GM21528 (cell line): ENCODE data around the gene SLC1A6.
"Not testable (repeated sequence)": the region's sequence is repeated elsewhere in the genome, so short reads cannot be mapped to it uniquely, and the experiment has no call there.

ENCODE experiments used
- ATAC-seq: cut with Tn5 transposase; IDR thresholded peaks from one replicate; pipeline ENCODE4 v1.9.1; 2021; ENCODE audit warnings: mild to moderate bottlenecking, moderate library complexity; ENCODE audit not compliant: unreplicated experiment, low FRiP score

The SLC1A6 gene

DNA sequence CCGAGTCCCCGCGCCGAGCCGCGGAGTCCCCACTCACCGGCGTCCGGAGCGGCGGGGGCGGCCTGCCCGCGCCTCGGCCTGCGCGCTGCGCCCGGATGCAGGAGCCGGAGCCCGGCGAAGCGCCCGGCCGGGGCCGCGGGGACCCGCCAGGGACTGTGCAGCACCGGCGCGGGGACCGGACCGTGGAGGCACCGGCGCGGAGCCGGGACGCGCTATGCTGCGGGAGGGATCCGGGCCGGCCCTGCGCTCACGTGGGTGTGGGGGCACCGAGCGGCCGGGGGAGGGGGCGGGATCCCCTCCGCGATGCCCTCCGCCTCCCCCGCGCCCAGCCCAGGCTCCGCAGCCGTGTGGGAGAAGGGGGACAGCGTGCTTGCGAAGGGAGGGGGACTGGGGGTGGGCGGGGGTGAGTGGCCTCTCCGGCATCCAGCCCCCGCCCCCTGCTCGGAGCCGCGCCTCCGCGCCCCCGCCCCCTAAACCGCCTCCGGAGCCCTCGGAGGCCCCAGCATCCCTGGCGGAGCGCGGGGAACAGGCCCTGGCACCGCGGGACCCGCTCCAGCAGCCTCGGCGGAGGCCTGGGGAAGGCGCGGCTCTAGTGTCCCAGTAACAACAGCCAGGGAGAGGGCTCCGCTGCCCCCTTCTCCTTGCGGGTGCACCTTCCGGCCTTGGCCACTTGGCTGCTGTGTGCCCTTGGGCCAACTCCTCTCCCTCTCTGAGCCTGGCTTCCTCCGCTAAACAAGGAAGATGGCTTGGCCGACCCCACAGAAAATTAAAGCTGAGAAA is at the start of gene SLC1A6:
TSS of gene SLC1A6 (minus strand) at position 389 of the 780 bp plus-strand sequence. CDS start 6,954 bp downstream, outside the sequence.
- ATAC-seq = no peak

DNA sequence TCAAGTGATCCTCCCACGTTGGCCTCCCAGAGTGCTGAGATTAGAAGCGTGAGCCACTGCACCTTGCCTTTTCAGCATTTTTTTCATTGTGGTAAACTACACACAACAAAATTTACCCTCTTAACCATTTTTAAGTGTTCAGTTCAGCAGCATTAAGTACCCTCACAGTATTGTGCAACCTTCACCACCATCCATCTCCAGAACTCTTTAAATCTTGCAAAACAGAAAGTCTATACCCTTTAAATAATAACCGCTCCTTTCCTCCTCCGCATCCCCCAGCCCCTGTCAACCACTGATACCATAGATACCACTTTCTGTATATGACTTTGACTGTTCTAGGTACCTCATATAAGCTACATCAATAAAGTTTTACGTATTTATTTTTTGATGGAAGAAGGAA is 48.8 kb upstream of the SLC1A6 start:
- ATAC-seq = no peak

DNA sequence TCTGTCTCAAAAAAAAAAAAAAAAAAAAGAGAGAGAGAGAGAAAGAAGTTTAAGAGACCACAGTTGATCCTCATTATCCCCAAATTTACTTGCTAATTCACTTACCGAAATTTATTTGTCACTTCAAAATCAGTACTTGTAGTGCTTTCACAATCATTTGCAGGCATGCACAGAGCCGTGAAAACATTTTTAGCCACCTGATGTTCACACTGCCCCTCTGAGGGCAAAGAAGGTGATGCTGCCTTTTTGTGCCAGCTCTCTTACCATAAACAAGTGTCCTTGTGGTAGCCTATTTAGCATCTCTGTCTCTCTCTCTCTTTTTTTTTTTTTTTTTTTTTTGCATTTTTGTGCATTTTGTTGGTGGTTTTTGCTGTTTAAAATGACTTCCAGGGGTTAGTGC is 45.6 kb upstream of the SLC1A6 start:
- no peak for ATAC-seq

DNA sequence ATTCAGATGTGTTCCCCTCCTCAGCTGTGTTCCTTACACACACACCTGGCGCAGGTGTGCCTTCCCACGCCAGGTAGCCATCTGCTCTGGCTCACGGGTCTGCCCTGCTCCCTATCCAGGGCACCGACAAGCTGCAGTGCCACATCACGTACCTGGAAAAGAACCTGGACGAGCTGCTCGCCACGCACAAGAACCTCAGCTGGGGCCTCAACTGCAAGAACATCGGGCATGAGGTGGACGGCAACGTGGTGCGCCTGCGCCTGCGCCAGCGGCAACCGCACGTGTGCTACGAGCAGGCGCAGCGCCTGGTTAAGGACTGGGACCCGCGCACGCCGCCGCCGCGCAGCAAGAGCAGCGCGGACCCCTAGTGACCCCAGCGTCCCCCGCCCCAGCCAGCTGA is 43.1 kb upstream of the SLC1A6 start:
- ATAC-seq = no peak

DNA sequence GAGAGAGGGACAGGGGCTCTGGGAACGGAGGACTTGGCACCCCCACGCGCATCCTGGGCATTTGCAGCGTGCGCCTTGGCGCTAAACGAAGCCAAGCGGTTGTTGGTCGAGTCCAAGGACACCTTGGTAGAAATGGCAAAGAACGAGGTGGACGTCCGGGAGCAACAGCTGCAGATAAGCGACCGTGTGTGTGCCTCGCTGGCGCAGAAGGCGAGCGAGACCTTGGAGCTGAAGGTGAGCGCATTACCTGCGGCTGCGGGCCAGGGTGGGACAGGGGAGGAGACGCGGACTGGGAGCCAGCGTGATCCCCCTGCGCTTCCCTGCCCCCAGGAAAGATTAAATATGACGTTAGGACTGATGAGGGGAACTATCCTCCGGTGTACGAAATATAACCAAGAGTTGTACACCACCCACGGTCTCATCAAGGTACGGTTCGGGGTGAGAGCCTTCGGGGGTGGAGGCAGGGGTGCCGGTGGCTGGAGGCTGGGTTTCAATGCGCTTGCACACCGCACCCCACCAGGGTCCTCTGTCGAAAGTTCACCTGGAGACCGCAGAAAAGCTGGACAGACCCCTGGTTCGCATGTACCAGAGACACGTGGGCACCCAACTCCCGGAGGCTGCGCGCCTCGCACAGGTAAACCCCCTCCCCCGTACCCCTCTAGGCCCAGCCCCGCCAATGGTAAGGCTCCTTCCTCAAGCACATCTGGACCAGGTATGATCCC is 41.8 kb upstream of the SLC1A6 start:
- ATAC-seq = no peak

DNA sequence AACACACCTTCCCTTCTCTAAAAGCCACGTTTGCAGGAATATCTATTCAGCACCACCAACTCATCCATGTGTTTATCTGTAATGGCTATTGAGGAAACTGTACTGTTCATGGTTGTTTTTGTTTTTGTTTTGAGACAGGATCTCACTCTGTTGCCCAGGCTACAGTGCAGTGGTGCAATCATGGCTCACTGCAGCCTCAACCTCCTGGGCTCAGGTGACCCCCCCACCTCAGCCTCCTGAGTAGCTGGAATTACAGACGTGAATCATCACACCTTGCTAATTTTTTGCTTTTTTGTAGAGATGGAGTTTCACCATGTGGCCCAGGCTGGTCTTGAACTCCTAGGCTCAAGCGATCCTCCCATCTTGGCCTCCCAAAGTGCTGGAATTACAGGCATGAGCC is 39.2 kb upstream of the SLC1A6 start:
- ATAC-seq = not testable (repeated sequence)

DNA sequence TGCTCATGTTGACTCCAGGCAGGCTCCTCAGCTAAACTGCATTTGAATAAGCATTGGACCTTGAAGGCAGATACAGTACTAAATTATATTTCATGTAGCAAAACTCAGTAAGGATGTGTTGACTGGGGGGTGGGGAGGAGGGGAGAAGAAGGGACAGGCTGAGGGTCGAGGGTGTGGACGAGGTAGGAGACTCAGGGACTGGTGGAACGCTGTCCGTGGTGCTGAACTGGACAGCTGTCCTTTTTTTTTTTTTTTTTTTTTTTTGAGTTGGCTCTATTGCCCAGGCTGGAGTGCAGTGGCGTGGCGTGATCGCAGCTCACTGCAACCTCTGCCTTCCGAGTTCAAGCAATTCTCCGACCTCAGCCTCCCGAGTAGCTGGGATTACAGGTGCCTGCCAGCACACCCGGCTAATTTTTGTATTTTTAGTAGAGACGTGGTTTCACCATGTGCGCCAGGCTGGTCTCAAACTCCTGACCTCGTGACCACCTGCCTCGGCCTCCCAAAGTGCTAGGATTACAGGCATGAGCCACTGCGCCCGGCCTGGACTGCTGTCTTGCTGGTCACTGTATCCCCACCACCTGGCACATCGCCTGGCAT is 36.4 kb upstream of the SLC1A6 start:
- no peak for ATAC-seq

DNA sequence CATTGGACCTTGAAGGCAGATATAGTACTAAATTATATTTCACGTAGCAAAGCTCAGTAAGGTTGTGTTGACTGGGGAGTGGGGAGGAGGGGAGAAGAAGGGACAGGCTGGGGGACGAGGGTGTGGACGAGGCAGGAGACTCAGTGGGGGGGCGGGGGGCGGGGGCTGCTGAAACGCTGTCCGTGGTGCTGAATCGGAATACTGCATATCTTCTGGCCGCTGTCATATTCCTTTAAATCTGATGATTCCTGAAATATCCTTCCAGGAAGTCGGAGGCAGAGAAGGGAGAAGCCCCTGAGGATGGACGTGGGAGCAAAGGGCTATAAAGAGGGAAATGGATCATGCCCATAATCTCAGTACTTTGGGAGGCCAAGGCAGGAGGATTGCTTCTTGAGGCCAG is 34.9 kb upstream of the SLC1A6 start:
- no peak for ATAC-seq

DNA sequence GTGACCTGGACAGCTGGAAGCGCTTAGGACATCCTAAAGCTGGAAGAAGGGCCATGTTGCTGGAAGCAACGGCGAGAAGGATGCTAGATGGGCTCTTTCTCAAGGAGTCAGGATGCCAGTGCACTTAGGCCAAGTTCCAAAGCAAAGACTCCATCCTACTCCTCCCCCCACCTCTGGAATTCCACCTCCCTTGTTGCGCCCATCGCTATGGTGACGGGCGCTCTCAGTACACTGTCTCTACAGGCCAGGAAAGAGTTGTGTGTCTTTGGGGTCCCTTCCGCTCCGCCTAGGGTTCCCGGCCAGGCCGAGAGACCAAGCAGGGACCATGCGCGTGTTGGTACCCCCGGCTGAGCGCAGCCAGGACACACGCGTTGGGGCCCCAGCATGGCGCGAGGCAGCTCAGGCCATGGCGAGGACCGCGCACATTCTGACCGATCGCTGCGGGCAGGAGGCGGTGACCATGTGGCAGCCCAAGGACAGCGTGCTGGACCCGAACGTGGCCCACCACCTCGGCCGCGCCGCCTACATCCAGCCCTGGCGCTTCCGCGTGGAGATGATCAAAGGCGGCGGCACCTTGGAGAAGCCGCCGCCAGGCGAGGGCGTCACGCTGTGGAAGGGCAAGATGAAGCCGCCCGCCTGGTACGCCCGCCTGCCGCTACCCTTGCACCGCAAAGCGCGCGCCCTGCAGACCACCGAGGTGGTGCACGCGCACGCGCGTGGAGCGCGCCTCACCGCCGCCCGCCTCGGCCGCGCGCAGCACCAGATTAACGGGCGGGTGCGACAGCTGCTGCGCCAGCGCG is 31.0 kb upstream of the SLC1A6 start:
- no peak for ATAC-seq

DNA sequence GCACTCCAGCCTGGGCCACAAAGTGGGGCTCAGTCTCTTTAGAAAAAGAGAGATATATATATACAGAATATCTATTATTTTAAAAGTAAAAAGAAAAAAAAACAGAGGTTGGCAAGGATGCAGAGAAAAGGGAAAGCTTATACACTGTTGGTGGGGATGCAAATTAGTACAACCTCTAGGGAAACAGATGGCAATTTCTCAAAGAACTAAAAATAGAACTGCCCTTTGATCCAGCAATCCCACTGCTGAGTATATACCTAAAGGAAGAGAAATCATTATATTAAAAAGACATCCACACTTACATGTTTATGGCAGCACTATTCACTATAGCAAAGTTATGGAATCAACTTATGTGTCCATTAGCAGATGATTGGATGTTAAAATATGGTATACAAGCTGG is 28.6 kb upstream of the SLC1A6 start:
- no peak for ATAC-seq

DNA sequence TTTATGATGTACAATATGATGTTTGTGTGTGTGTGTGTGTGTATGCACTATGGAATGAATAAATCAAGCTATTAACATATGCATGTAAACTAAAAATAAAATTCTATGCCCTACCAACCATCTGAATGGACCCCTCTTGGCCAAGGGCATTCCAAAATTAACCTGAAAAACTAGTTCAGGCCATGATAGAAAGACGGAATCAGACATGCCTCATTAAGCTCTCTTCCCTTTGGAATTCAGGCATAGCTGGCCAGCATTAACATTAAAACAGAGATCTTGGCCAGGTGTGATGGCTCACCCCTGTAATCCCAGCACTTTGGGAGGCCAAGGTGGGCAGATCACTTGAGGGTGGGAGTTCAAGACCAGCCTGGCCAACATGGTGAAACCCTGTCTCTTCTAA is 18.3 kb upstream of the SLC1A6 start:
- no peak for ATAC-seq

DNA sequence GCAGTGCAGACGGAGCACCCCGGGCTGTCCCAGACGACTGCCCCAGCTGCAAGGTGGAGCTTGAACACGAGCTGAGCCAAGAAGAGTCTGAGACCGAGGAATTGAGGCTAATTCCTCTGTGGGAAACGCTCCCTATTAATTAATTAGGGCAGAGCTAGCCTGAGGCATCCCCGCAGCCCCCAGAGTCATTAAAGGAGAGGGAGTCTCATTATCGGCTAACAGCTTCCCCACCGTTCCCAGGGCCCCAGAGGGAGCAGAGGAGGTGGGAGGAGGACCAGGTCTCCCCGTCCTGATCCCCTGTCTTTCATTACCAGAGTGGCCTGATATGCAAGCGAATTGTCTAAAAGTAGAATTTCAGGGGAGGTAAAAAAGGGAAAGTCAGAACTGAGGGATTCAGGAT is 13.1 kb upstream of the SLC1A6 start:
- ATAC-seq = no peak

DNA sequence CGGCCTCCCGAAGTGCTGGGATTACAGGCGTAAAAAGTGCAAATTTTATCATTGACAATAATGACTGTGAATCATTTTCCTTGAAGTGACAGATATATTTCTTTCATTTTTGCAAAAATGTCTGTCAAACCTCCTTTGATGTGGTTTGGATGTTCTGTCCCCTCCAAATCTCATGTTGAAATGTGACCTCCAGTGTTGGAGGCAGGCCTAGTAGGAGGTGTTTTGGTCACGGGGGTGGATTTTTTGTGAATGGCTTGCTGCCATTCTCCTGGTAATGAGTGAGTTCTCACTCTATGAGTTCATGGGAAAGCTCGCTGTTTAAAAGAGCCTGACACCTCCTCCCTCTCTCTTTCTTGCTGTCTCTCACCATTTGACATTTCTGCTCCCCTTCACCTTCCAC is 5.5 kb upstream of the SLC1A6 start:
- ATAC-seq = no peak

DNA sequence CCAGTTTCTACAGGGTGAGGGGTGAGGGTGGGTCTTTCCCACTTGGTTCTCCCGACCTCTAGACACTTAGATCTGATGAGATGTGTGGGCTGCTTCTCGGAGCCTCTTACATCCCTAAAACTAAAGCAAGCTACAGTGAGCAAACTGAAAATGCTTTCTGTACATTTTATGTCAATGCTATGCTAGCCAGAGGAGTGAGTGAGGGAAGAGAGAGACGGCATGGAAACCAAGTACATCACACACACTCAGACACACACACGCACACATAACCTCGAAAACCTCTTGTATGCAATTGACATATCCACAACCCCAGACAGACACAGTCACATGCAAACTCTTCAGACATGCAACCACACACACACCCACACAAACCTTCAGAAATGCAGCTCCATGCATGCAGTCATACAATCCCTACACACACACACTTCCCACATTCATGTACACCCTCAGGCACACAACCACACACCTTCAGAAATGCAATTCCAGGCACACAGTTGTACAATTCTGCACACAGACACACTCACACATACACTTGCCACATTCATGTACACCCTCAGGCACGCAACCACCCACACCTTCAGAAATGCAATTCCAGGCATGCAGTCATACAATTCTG is 1.4 kb downstream of the SLC1A6 start:
- ATAC-seq = no peak

DNA sequence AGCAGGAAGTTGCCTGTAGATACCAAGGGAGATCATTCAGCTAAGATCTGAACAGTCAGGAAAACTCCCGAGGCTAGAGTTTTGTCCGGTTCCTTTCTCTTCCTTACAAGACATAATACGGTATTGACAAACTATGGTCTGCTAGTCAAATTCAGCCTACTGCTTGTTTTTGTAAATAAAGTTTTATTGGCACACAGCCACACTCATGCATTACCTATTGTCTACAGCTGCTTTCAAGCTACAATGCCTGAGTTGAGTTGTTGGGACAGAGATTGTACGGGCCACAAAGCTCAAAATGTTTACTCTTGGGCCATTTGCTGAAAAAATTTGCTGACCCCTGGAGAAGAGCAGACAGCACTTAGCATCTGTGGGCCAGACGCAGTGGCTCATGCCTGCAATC is 2.5 kb downstream of the SLC1A6 start:
- no peak for ATAC-seq

DNA sequence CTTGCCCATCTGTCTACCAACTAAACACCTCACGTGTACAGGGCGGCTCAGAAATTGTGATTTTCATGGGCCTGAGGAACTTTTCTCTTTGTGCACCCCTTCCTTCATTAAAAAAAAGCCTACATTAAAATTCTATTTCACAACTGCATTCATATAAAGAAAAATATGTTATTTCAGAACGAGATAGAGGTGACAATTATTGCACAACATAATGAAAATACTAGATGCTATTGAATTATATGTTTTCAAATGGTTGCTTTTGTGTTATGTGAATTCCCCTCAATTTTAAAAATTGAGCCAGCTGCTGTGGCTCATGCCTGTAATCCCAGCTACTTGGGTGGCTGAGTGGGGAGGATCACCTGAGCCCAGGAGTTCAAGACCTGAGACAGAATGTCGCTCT is 5.2 kb downstream of the SLC1A6 start:
- no peak for ATAC-seq

DNA sequence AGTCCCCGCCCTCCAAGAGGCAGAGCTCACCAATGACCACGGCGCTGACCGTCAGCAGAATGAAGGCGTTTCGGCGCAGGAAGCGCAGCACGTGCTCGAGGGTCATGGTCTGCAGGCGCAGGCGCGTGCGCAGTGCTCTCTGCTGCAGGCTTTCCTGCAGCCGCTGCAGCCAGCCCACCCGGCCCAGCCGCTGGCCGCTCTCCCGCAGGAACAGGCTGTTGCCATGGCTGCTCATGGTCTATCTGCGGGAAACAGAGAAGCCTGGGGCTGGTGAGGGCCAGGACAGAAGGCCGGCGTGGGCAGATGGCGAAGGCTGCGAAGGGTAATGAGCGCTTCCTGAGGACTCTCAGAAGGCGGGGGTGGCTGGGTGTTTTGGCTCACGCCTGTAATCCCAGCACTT is 7.0 kb downstream of the SLC1A6 start:
- no peak for ATAC-seq

DNA sequence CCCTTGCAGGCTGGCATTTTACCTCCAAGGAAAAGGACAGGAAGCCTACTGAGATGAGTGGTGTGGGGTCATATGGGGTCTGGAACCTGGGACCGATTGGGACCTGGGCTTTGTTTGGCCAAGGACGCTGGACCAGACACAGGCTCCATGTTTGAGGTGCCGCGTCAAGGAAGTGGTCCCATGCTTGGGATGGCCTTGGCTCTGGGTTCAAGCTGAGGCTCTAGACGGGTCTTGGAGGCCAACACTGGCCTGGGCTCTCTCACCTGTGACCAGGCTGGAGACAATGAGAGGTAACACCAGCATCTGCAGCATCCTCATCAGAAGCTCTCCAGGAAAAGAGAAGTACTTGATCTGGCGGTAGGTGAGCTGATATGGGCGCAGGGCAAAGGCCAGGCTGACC is 8.2 kb downstream of the SLC1A6 start:
- no peak for ATAC-seq

DNA sequence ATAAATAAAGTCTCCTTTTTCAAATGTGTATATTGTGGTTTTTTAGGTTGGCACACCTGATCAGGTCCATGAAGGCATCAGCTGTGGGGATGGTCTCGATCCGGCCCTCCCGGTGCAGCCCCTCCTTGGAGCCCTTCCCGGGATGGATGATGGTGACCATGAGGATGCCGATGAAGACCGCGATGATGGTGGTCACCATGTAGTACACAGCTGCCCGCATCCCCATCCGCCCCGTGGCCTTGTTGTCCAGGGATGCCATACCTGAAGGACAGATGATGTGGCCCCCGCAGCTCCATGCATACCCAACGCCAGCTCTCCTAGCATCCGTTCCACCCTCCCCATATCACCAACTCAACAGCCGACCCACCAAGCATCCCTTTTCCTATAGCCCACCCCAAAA is 11.4 kb downstream of the SLC1A6 start:
- no peak for ATAC-seq

DNA sequence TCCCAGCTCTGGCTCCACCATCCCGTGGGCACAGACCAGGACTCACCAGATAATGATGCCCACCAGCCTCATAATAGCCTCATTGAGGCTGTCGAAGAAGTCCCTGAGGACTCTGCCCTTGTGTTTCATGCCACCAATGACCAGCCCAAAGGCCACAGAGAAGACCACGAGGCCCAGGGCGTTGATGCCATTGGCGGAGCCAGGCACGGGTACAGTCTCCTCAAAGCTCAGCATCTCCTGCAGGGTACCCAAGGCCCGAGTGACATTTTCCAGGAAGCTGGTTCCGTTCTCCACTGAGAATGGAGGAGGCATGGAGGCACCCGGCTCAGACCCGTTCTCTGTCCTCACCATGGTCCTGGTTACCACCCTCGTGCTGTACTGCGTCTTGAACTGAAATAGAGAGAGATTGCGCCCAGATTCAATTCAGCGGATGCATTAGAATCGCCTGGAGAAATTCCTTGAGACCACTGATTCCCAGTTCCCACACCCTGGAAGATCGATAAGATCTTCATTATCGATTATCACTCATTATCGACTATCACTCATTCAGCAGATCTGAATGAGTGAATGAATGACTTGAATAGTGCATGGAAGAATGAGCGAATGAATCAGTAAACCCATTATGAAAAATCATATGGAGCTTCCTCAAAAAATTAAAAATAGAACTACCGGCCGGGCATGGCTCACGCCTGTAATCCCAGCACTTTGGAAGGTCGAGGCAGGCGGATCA is 17.5 kb downstream of the SLC1A6 start:
- ATAC-seq = no peak
